EL (cell line): ENCODE measurements around the gene ANKIB1.

Experiments used
- DNase-seq: peaks from one replicate; pipeline ENCODE4 v3.0.0-alpha.2; 2016

ANKIB1 gene

GRCh38 chr7:92266415-92267241 lies 20.9 kb downstream of the ANKIB1 start:
- DNase-seq = peak; percentile 10

- no peak for DNase-seq
Measured at GRCh38 chr7:92268921-92269320, 23.1 kb downstream of the ANKIB1 start.

GRCh38 chr7:92275327-92275726 lies 29.6 kb downstream of the ANKIB1 start:
- DNase-seq = no peak

DNA sequence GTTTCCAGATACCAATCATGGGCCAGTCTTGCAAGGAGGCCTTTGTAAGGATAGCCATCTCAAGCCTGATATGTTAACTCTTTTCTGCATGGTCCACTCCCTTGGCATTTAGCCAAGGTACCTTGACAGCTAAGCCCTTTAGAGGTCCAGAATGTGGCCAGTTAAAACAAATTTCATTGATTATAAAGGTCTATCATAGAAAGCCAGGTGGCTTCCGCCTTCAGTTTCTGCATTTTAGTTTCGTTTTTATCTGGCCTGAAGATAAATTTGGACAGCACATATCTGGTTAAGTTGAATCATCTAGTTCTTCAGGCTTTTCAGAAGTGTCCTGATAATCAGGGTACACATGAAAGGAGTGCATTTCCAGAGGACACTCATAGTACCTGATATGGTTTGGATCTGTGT lies 30.7 kb downstream of the ANKIB1 start:
- DNase-seq = no peak

DNA sequence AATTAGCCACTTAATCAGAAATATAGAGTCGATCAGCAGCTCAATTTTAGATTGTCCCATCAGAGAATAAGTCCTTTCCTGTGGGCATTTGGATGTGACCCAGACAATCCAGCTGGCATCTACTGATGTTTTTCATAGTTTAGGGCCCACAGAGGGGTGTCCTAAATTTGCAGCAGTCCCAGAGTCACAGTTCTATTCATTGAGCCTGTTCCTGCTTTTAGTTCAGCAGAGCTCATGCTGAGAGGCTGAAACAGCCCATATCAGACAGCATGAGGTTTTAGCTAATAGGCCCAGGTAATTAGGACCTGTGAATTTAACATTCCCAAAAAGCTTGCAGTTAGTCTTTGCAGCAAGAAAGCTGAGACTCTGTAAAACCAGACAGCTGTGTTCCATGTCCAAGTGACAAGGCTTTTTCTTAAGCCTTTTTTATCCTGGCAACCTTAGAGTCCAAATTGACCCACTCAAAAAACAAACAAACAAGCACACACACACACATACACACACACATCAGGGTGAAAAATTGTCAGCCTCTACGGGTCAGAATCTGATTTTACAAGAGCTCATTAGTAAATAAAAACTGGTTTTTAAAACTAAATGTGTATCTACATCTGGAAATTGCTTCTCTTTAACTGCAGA lies 33.7 kb downstream of the ANKIB1 start:
- DNase-seq = no peak

DNA sequence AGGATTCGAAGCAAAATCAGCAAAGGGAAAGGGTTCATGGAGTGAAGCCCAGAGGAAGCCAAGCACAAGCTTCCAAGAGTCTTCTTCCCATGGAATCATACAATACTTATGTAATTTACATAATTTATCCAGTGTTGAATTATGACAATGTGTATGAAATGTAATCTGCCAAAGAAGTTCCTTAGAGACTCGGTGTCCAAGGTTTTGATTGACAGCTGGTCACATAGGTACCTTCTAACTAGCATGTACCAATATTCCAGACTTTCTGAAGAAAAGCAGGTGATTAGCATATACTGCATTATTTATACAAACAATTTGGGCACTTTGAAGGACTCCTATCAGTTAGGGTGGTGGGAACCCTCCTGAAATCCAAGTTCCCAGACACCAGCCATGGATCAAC lies 35.3 kb downstream of the ANKIB1 start:
- no peak for DNase-seq

GRCh38 chr7:92282221-92282814 lies 36.5 kb downstream of the ANKIB1 start:
- DNase-seq = no peak

DNA sequence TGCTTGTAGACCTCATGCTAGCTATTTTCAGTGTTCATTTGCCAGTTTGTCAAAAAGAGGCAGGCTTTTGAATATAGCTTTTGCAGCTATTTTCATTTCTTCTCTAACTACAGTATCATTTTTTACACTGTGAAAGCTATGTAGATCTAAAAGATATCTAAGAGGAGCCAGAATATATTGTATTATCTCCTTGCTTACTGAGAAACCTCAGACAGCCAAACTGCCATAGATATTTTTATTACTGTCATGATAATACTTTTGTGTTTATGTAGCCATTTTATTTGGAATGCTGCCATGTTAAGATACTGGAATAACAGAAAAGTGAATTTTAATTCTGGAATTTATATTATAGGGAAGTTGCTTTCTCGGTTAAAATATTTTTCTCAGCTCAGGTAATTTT lies 37.2 kb downstream of the ANKIB1 start:
- no peak for DNase-seq

- DNase-seq = no peak
Measured at GRCh38 chr7:92289321-92289720, 43.5 kb downstream of the ANKIB1 start.

GRCh38 chr7:92292981-92293380 lies 47.2 kb downstream of the ANKIB1 start:
- DNase-seq = no peak

DNA sequence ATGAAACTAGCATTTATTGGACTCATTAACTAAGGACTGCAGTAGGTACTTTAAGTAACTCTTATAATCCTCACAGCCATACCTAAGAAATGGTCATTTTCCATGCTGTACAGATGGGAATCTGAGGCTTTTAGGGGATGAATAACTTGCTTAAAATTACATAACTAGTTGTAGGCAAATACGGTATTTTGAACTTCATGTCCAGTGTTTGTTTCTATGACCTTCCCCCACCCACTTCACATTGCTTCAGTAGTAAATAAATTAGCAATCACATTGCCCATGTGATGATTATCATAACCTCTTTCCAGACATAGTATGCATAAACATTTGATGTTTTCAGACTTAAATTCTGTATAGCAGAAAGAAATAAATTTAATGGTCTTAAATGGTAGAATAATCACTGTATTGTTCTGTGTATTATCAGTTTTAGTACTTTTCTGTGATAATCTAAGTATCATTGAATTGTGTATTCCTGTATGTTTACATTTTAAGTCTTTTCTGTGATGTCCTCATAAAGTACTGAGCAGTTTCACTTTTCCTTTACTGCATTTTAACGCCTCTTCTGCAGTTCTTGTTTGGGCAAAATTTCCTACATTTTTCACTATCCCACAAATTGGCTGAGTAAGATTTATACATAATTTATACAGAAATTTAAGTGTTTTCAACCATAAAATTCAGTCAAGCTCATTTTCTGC lies 48.3 kb downstream of the ANKIB1 start:
- DNase-seq = no peak

- DNase-seq = no peak
Measured at GRCh38 chr7:92295391-92295790, 49.6 kb downstream of the ANKIB1 start.

- DNase-seq = no peak
Measured at GRCh38 chr7:92296235-92296634, 50.5 kb downstream of the ANKIB1 start.

- no peak for DNase-seq
Measured at GRCh38 chr7:92296880-92297445, 51.2 kb downstream of the ANKIB1 start.

DNA sequence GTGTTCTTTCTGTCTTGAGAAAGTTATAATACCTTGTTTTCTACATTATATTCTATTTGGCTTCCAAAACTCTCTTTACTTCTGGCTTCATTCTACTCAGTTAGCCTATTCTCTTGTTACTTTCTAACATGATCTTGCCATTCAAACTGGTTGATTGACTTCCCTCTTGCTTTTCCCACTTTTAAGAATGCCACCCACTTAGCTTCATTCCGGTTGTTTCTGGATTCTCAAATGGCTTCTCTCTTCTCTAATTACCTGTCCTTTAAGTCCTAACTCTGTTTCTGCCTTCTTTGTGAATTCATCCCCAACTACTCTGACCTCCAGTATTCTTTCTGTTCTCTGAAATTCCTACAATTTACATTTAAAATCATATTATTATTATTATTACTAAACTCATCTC lies 52.0 kb downstream of the ANKIB1 start:
- DNase-seq = no peak

DNA sequence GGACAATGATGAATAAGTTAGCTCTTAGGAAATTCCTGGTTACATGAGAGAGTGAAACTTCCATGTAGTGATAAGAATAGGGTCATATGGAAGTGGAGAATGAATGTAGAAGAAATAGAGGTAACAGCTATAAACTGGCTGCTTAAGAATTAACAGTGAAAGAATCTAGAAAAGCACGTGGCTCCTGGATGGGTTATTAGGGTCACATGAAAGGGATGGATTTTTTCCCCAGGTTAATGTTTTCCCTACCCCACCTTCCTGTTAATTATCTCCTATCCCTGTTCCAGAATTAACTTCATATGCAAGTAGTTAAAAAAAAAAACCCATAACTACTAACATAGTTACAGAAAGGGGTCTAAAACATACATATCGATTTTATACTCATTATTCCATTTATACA lies 58.0 kb downstream of the ANKIB1 start:
- DNase-seq = no peak

DNA sequence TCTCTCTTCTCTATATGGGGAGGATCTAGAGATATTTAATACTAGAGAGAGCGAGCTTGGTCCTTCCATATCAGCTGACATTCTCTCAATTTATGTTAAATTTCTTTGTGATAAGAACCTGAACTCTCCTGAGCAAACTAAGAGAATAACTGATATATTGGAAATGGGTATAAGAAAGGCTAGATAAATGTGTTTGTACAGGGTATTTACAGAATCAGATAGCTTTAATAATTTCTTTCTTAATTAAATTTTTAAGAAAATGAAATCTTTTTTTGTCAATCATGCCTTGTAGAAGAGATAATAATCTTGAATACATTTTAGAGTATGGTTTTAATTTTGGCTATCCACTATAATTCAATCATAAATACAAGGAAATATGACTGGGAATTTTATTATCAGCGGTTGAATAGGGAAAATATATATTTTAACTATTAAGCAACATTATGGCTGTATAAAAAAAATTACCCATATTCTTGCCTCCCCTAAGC lies 58.7 kb downstream of the ANKIB1 start:
- no peak for DNase-seq

GRCh38 chr7:92306153-92306552 lies 60.4 kb downstream of the ANKIB1 start:
- DNase-seq = peak; percentile 6

GRCh38 chr7:92313055-92313454 lies 67.3 kb downstream of the ANKIB1 start:
- DNase-seq = no peak

GRCh38 chr7:92319243-92319642 lies 73.5 kb downstream of the ANKIB1 start:
- DNase-seq = no peak

DNA sequence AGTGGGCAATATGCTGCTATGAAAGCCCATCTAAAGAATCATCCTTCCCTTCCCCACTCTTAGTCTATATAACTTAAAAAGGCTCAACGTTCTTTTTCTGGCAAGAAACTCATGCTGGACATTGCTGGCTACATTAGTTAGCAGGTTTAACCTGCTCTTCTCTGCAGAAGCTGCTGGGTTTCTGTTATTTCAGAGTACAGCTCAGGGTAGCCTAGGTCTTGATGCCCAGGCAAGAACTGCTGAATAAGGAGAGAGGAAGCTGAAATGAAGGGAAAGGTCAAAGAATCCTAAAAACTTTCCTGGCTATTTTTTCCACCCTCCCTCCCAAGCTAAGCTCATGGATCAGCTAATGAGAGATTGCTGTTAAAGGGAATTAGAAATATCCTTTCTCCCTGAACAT lies 79.4 kb downstream of the ANKIB1 start:
- DNase-seq = no peak

DNA sequence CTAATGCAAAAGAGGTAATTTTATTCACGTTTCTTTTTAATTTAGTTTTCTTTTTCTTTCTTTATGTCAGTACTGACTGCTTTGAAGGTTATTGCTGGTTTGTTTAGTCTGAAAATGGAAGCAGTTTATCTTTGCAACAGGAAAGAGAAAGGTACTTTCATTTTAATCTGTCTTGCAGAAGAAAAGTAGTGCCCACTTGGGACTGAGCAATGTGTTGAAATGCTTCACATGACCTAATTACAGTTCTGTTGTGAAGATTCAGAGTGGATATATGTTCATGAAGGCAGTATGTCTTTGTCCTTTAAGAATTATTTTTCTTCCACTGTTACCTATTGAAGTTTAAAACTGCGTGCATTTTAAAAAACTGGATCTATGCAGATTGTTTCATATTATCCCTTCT lies 80.1 kb downstream of the ANKIB1 start:
- no peak for DNase-seq

- no peak for DNase-seq
Measured at GRCh38 chr7:92330835-92331438, 85.2 kb downstream of the ANKIB1 start.
